MCF 10A (cell line): ENCODE results near the gene SHC2. TPM values are rescaled to one million over a fixed set of nuclear protein-coding genes. Genes with fewer than 3 reads are reported as not detected.
"Not testable (repeated sequence)": the region's sequence is repeated elsewhere in the genome, so short reads cannot be mapped to it uniquely, and the experiment has no call there.

Source experiments
- BruUV-seq: library from RNA; stranded (reverse); fragments of 400-500 nt; replicated peaks from 2 replicates; lab custom pipeline; 2021; lab: Mats Ljungman, UMichigan
- CTCF ChIA-PET: fragments of 300-600 bp; sonication (Branson Sonifier 250); formaldehyde crosslinking; extraction: SDS; loops from one replicate; lab custom pipeline; 2021; ENCODE audit warnings: antibody characterized with exemption, inconsistent platforms; lab: Yijun Ruan, JAX
- POLR2A ChIA-PET: fragments of 300-600, 350-650 bp; sonication (Branson Sonifier 250); formaldehyde crosslinking; extraction: SDS; loops from one replicate; lab custom pipeline; 2020; ENCODE audit warnings: antibody characterized with exemption, inconsistent platforms; lab: Yijun Ruan, JAX
- DNase-seq: peaks from one replicate; pipeline ENCODE4 v3.0.0-alpha.2; 2018; ENCODE audit not compliant: unreplicated experiment
- H3K27ac Mint-ChIP-seq: one replicate; pipeline ENCODE4 v1.8.0; 2022; ENCODE audit warnings: mild to moderate bottlenecking, low read depth, mixed read lengths; ENCODE audit not compliant: unreplicated experiment
- H3K27me3 Mint-ChIP-seq: one replicate; pipeline ENCODE4 v1.8.0; 2022; ENCODE audit warnings: mixed read lengths; ENCODE audit not compliant: insufficient read depth, unreplicated experiment
- H3K36me3 Mint-ChIP-seq: one replicate; pipeline ENCODE4 v1.8.0; 2022; ENCODE audit warnings: mild to moderate bottlenecking, moderate library complexity, mixed read lengths; ENCODE audit not compliant: insufficient read depth, unreplicated experiment
- H3K4me1 Mint-ChIP-seq: one replicate; pipeline ENCODE4 v1.8.0; 2022; ENCODE audit warnings: mixed read lengths; ENCODE audit not compliant: insufficient read depth, unreplicated experiment
- H3K4me3 Mint-ChIP-seq: one replicate; pipeline ENCODE4 v1.8.0; 2022; ENCODE audit warnings: mild to moderate bottlenecking, moderate library complexity, mixed read lengths; ENCODE audit not compliant: unreplicated experiment
- H3K9me3 Mint-ChIP-seq: one replicate; pipeline ENCODE4 v1.8.0; 2022; ENCODE audit warnings: mixed read lengths; ENCODE audit not compliant: unreplicated experiment
- CTCF ChIP-seq: fragments of 200-600 bp; IDR thresholded peaks from one replicate; pipeline ENCODE4 v1.8.0; 2022; ENCODE audit warnings: antibody characterized with exemption, mild to moderate bottlenecking; ENCODE audit not compliant: unreplicated experiment
- intact Hi-C: fragments of 100-400 bp; cut with micrococcal nuclease; formaldehyde crosslinking; loops from 2 replicates; pipeline ENCODE4 v1.14.1; 2022
- total RNA-seq: library from RNA; stranded (reverse); gene quantifications from 2 replicates; pipeline ENCODE4 v1.2.3, GENCODE V29; 2022

The SHC2 gene
- total RNA-seq, 1 experiment from 2014 or later, result 0.77 TPM

GRCh38 chr19:455031-455705 lies 5.7 kb downstream of the SHC2 start:
- H3K9me3 Mint-ChIP-seq, result no peaks in the 10 kb centered on the region
- BruUV-seq, result no TSS peak
- H3K27ac Mint-ChIP-seq, result peak overlapping the region; percentile 47
- no peak for DNase-seq
- POLR2A ChIA-PET, result interaction anchor here (0.6 kb wide), 1 partner anchor 15 kb away, joined by 4 read pairs; no protein-coding TSS in a partner anchor
- intact Hi-C loops, result no loop called here
- no peaks in the 10 kb centered on the region for H3K27me3 Mint-ChIP-seq
- H3K4me1 Mint-ChIP-seq, result no peaks in the 10 kb centered on the region
- TF ChIP-seq CTCF, result no peak
- no peak overlapping the region for H3K4me3 Mint-ChIP-seq
- H3K36me3 Mint-ChIP-seq, result peaks cover 10% of the 10 kb centered on the region
- CTCF ChIA-PET, result interaction anchor here (1.0 kb wide), 1 partner anchor 52 kb away, joined by 3 read pairs; no protein-coding TSS in a partner anchor

GRCh38 chr19:453606-454005 lies 7.2 kb downstream of the SHC2 start:
- Mint-ChIP-seq H3K9me3 (no peaks in the 10 kb centered on the region), H3K27ac (no peak overlapping the region), H3K36me3 (peaks cover 10% of the 10 kb centered on the region), H3K27me3 (no peaks in the 10 kb centered on the region), H3K4me3 (no peak overlapping the region), H3K4me1 (no peaks in the 10 kb centered on the region)
- no peak for DNase-seq
- intact Hi-C loops, result no loop called here
- ChIA-PET POLR2A (no interaction called here), CTCF (interaction anchor here (0.7 kb wide), 1 partner anchor 1059 kb away, joined by 3 read pairs; no protein-coding TSS in a partner anchor)
- no TSS peak for BruUV-seq
- TF ChIP-seq CTCF, result no peak

GRCh38 chr19:452829-453228 lies 8.0 kb downstream of the SHC2 start:
- CTCF ChIA-PET, result no interaction called here
- H3K4me3 Mint-ChIP-seq, result no peak overlapping the region
- no peaks in the 10 kb centered on the region for H3K4me1 Mint-ChIP-seq
- H3K9me3 Mint-ChIP-seq, result no peaks in the 10 kb centered on the region
- no peak for TF ChIP-seq CTCF
- BruUV-seq, result no TSS peak
- peaks cover 10% of the 10 kb centered on the region for H3K36me3 Mint-ChIP-seq
- H3K27me3 Mint-ChIP-seq, result no peaks in the 10 kb centered on the region
- intact Hi-C loops, result no loop called here
- no peak for DNase-seq
- POLR2A ChIA-PET, result no interaction called here
- H3K27ac Mint-ChIP-seq, result no peak overlapping the region

- H3K27me3 Mint-ChIP-seq, H3K9me3 Mint-ChIP-seq, intact Hi-C loops, POLR2A ChIA-PET, CTCF ChIA-PET, DNase-seq, H3K27ac Mint-ChIP-seq, H3K36me3 Mint-ChIP-seq, H3K4me3 Mint-ChIP-seq, BruUV-seq, H3K4me1 Mint-ChIP-seq: not testable (repeated sequence)
These were observed 9.8 kb downstream of the SHC2 start for GRCh38 chr19:450912-451481.
